Chondrocyte (in vitro differentiated cells): ENCODE data around the gene BACE1. TPM values are rescaled to one million over a fixed set of nuclear protein-coding genes. Genes with fewer than 3 reads are reported as not detected.

Experiments used
- DNase-seq: peaks from one replicate; pipeline ENCODE4 v3.0.0; 2021; ENCODE audit warnings: mixed read lengths, low spot score
- H3K27ac Mint-ChIP-seq: one replicate; pipeline ENCODE4 v1.8.0; 2021; ENCODE audit warnings: mild to moderate bottlenecking, moderate library complexity, mixed read lengths; ENCODE audit not compliant: unreplicated experiment
- H3K27me3 Mint-ChIP-seq: 2 replicates; pipeline ENCODE4 v1.8.0; 2021; ENCODE audit warnings: low read depth, mixed read lengths
- H3K36me3 Mint-ChIP-seq: 2 replicates; pipeline ENCODE4 v1.8.0; 2021; ENCODE audit warnings: low read depth, mixed read lengths
- H3K4me1 Mint-ChIP-seq: 2 replicates; pipeline ENCODE4 v1.8.0; 2021; ENCODE audit warnings: low read depth, mild to moderate bottlenecking, mixed read lengths
- H3K4me3 Mint-ChIP-seq: one replicate; pipeline ENCODE4 v1.8.0; 2021; ENCODE audit warnings: mild to moderate bottlenecking, moderate library complexity, mixed read lengths; ENCODE audit not compliant: unreplicated experiment
- H3K9me3 Mint-ChIP-seq: 2 replicates; pipeline ENCODE4 v1.8.0; 2021; ENCODE audit warnings: low read depth, mixed read lengths
- CTCF ChIP-seq: fragments of 200-600 bp; sonication (generic); IDR thresholded peaks from 2 replicates; pipeline ENCODE4 v1.5.0; 2021; ENCODE audit warnings: antibody characterized with exemption, mild to moderate bottlenecking, moderate library complexity
- total RNA-seq: library from RNA; stranded (reverse); gene quantifications from 3 replicates; pipeline ENCODE4 v1.2.1, GENCODE V29; 2021

Gene BACE1
- total RNA-seq, 1 donor from 2014 or later: 62.7 TPM

GRCh38 chr11:117337076-117337475 lies 21.0 kb upstream of the BACE1 start:
- H3K27ac Mint-ChIP-seq: no peak overlapping the region
- no peak for DNase-seq
- peaks cover 22% of the 10 kb centered on the region for H3K36me3 Mint-ChIP-seq
- no peak overlapping the region for H3K4me3 Mint-ChIP-seq
- no peaks in the 10 kb centered on the region for H3K4me1 Mint-ChIP-seq
- TF ChIP-seq CTCF: no peak
- no peaks in the 10 kb centered on the region for H3K9me3 Mint-ChIP-seq
- no peaks in the 10 kb centered on the region for H3K27me3 Mint-ChIP-seq

GRCh38 chr11:117335399-117335798 lies 19.3 kb upstream of the BACE1 start:
- H3K4me1 Mint-ChIP-seq: peaks cover 3% of the 10 kb centered on the region
- H3K27me3 Mint-ChIP-seq: no peaks in the 10 kb centered on the region

GRCh38 chr11:117334896-117335295 lies 18.8 kb upstream of the BACE1 start:
- TF ChIP-seq CTCF: no peak
- Mint-ChIP-seq H3K9me3 (no peaks in the 10 kb centered on the region), H3K36me3 (peaks cover 16% of the 10 kb centered on the region), H3K27ac (no peak overlapping the region), H3K4me1 (peaks cover 8% of the 10 kb centered on the region), H3K27me3 (no peaks in the 10 kb centered on the region), H3K4me3 (no peak overlapping the region)
- DNase-seq: no peak

More at GRCh38 chr11:117335399-117335798, 19.3 kb upstream of the BACE1 start:
- H3K9me3 Mint-ChIP-seq: no peaks in the 10 kb centered on the region
- no peak for DNase-seq
- no peak for TF ChIP-seq CTCF
- peaks cover 20% of the 10 kb centered on the region for H3K36me3 Mint-ChIP-seq
- H3K4me3 Mint-ChIP-seq: no peak overlapping the region
- no peak overlapping the region for H3K27ac Mint-ChIP-seq

- no peak overlapping the region for H3K4me3 Mint-ChIP-seq
- no peak for DNase-seq
- H3K4me1 Mint-ChIP-seq: peaks cover 11% of the 10 kb centered on the region
- H3K36me3 Mint-ChIP-seq: peaks cover 15% of the 10 kb centered on the region
- H3K27me3 Mint-ChIP-seq: no peaks in the 10 kb centered on the region
- no peak overlapping the region for H3K27ac Mint-ChIP-seq
- TF ChIP-seq CTCF: no peak
- H3K9me3 Mint-ChIP-seq: no peaks in the 10 kb centered on the region
These were observed 17.9 kb upstream of the BACE1 start for GRCh38 chr11:117333917-117334316.

- no peak overlapping the region for H3K27ac Mint-ChIP-seq
- H3K36me3 Mint-ChIP-seq: peaks cover 10% of the 10 kb centered on the region
- DNase-seq: no peak
- peaks cover 11% of the 10 kb centered on the region for H3K4me1 Mint-ChIP-seq
- no peaks in the 10 kb centered on the region for H3K27me3 Mint-ChIP-seq
- no peak overlapping the region for H3K4me3 Mint-ChIP-seq
- H3K9me3 Mint-ChIP-seq: no peaks in the 10 kb centered on the region
- TF ChIP-seq CTCF: no peak
These were observed 16.8 kb upstream of the BACE1 start for GRCh38 chr11:117332843-117333242.
